ENCODE data around the gene ENOX1.

The ENOX1 gene

GRCh38 chr13:43389983-43390382 lies 396.8 kb downstream of the ENOX1 start:
- ChIA-PET CTCF (no interaction called here), POLR2A (no interaction called here)
- TF ChIP-seq SP1 (IDR thresholded peaks at IDR 0.05) (no peak), HDGF (IDR thresholded peaks at IDR 0.05; ENCODE audit: borderline replicate concordance) (no peak), TARDBP (IDR thresholded peaks at IDR 0.05) (no peak), BHLHE40 (IDR thresholded peaks at IDR 0.05; ENCODE audit: borderline replicate concordance) (no peak), L3MBTL2 (conservative IDR thresholded peaks at IDR 0.05) (no peak), FOXM1 (IDR thresholded peaks at IDR 0.05; ENCODE audit: borderline replicate concordance) (no peak), SUZ12 (IDR thresholded peaks at IDR 0.05) (no peak), CTBP1 (IDR thresholded peaks at IDR 0.05; ENCODE audit: borderline replicate concordance) (no peak), FOXK2 (IDR thresholded peaks at IDR 0.05) (no peak), ZNF384 (IDR thresholded peaks at IDR 0.05) (no peak), FOXA1 (IDR thresholded peaks at IDR 0.05) (no peak), NFRKB (IDR thresholded peaks at IDR 0.05) (no peak)
- no peak for DNase-seq (ENCODE audit: extremely low spot score)

- ChIA-PET CTCF (no interaction called here), POLR2A (no interaction called here)
- TF ChIP-seq SUZ12 (IDR thresholded peaks at IDR 0.05) (no peak), HDGF (IDR thresholded peaks at IDR 0.05; ENCODE audit: borderline replicate concordance) (no peak), FOXM1 (IDR thresholded peaks at IDR 0.05; ENCODE audit: borderline replicate concordance) (no peak), ZNF384 (IDR thresholded peaks at IDR 0.05) (no peak), SP1 (IDR thresholded peaks at IDR 0.05) (no peak), TARDBP (IDR thresholded peaks at IDR 0.05) (no peak), L3MBTL2 (conservative IDR thresholded peaks at IDR 0.05) (no peak), PKNOX1 (IDR thresholded peaks at IDR 0.05) (no peak), BHLHE40 (IDR thresholded peaks at IDR 0.05; ENCODE audit: borderline replicate concordance) (no peak), FOXK2 (IDR thresholded peaks at IDR 0.05) (no peak), ELF4 (IDR thresholded peaks at IDR 0.05) (no peak), NFRKB (IDR thresholded peaks at IDR 0.05) (no peak), FOXA1 (IDR thresholded peaks at IDR 0.05) (no peak), LEF1 (IDR thresholded peaks at IDR 0.05; ENCODE audit: borderline replicate concordance) (no peak)
- no peak for DNase-seq (ENCODE audit: extremely low spot score)
Observed at GRCh38 chr13:43389573-43389972, 397.2 kb downstream of the ENOX1 start.

GRCh38 chr13:43388282-43389034 lies 398.3 kb downstream of the ENOX1 start:
- ChIA-PET CTCF (no interaction called here), POLR2A (no interaction called here)
- no peak for DNase-seq (ENCODE audit: extremely low spot score)
- TF ChIP-seq FOXK2 (IDR thresholded peaks at IDR 0.05), result no peak

- TF ChIP-seq CTBP1 (IDR thresholded peaks at IDR 0.05; ENCODE audit: borderline replicate concordance), result no peak
- TF ChIP-seq TARDBP (IDR thresholded peaks at IDR 0.05), result no peak
- TF ChIP-seq HDGF (IDR thresholded peaks at IDR 0.05; ENCODE audit: borderline replicate concordance), result no peak
- no peak for TF ChIP-seq ELF4 (IDR thresholded peaks at IDR 0.05)
- no peak for TF ChIP-seq SP1 (IDR thresholded peaks at IDR 0.05)
- TF ChIP-seq ZNF384 (IDR thresholded peaks at IDR 0.05), result no peak
- no peak for TF ChIP-seq PKNOX1 (IDR thresholded peaks at IDR 0.05)
- TF ChIP-seq SUZ12 (IDR thresholded peaks at IDR 0.05), result no peak
- no peak for TF ChIP-seq NFRKB (IDR thresholded peaks at IDR 0.05)
- TF ChIP-seq FOXA1 (IDR thresholded peaks at IDR 0.05), result no peak
- no peak for TF ChIP-seq L3MBTL2 (conservative IDR thresholded peaks at IDR 0.05)
- TF ChIP-seq LEF1 (IDR thresholded peaks at IDR 0.05; ENCODE audit: borderline replicate concordance), result no peak
- no peak for TF ChIP-seq BHLHE40 (IDR thresholded peaks at IDR 0.05; ENCODE audit: borderline replicate concordance)
- TF ChIP-seq FOXM1 (IDR thresholded peaks at IDR 0.05; ENCODE audit: borderline replicate concordance), result no peak
Observed at GRCh38 chr13:43387880-43388279, 398.9 kb downstream of the ENOX1 start.

GRCh38 chr13:43383498-43384165 lies 403.1 kb downstream of the ENOX1 start:
- ChIA-PET CTCF (no interaction called here), POLR2A (no interaction called here)
- DNase-seq (ENCODE audit: extremely low spot score), result no peak
- TF ChIP-seq TARDBP (IDR thresholded peaks at IDR 0.05), result no peak
- no peak for TF ChIP-seq ELF4 (IDR thresholded peaks at IDR 0.05)
- TF ChIP-seq FOXM1 (IDR thresholded peaks at IDR 0.05; ENCODE audit: borderline replicate concordance), result no peak
- no peak for TF ChIP-seq NFRKB (IDR thresholded peaks at IDR 0.05)
- no peak for TF ChIP-seq SUZ12 (IDR thresholded peaks at IDR 0.05)
- TF ChIP-seq FOXK2 (IDR thresholded peaks at IDR 0.05), result no peak
- no peak for TF ChIP-seq BHLHE40 (IDR thresholded peaks at IDR 0.05; ENCODE audit: borderline replicate concordance)

More at GRCh38 chr13:43387880-43388279, 398.9 kb downstream of the ENOX1 start:
- ChIA-PET POLR2A (no interaction called here), CTCF (no interaction called here)
- DNase-seq (ENCODE audit: extremely low spot score), result no peak

GRCh38 chr13:43379738-43380137 lies 407.0 kb downstream of the ENOX1 start:
- ChIA-PET POLR2A (no interaction called here), CTCF (no interaction called here)
- DNase-seq (ENCODE audit: extremely low spot score), result no peak
- TF ChIP-seq TARDBP (IDR thresholded peaks at IDR 0.05), result no peak

- ChIA-PET CTCF (no interaction called here), POLR2A (no interaction called here)
- DNase-seq (ENCODE audit: extremely low spot score), result no peak
- TF ChIP-seq BHLHE40 (IDR thresholded peaks at IDR 0.05; ENCODE audit: borderline replicate concordance), result no peak
- no peak for TF ChIP-seq PKNOX1 (IDR thresholded peaks at IDR 0.05)
- TF ChIP-seq NFRKB (IDR thresholded peaks at IDR 0.05), result no peak
- TF ChIP-seq LEF1 (IDR thresholded peaks at IDR 0.05; ENCODE audit: borderline replicate concordance), result no peak
- no peak for TF ChIP-seq L3MBTL2 (conservative IDR thresholded peaks at IDR 0.05)
- no peak for TF ChIP-seq TARDBP (IDR thresholded peaks at IDR 0.05)
- no peak for TF ChIP-seq SUZ12 (IDR thresholded peaks at IDR 0.05)
- no peak for TF ChIP-seq FOXA1 (IDR thresholded peaks at IDR 0.05)
- TF ChIP-seq ZNF384 (IDR thresholded peaks at IDR 0.05), result no peak
Observed at GRCh38 chr13:43377973-43378372, 408.8 kb downstream of the ENOX1 start.
